ENCODE measurements around the gene MCUB.
A peak's percentile ranks its signal among the peaks of the same experiment; 100 is the strongest.

Gene MCUB

GRCh38 chr4:109574443-109574850 is 14.4 kb downstream of the MCUB start (continued):
- no peak for TF ChIP-seq ZNF529 (tag by site-specific recombination; IDR thresholded peaks at IDR 0.05; ENCODE audit: insufficient replicate concordance)
- no peak for TF ChIP-seq ZNF768 (tag by site-specific recombination; IDR thresholded peaks at IDR 0.05)
- no peak for TF ChIP-seq ZNF785 (tag by site-specific recombination; IDR thresholded peaks at IDR 0.05)
- no peak for TF ChIP-seq ZNF280D (tag by site-specific recombination; IDR thresholded peaks at IDR 0.05)
- peak; percentile 42 for TF ChIP-seq SETDB1 (IDR thresholded peaks at IDR 0.05; ENCODE audit: insufficient read length, low read length)
- TF ChIP-seq ZNF19 (tag by site-specific recombination; IDR thresholded peaks at IDR 0.05; ENCODE audit: low read depth), result no peak
- TF ChIP-seq ZNF626 (tag by site-specific recombination; IDR thresholded peaks at IDR 0.05), result no peak
- no peak for TF ChIP-seq ZBTB21 (tag by site-specific recombination; IDR thresholded peaks at IDR 0.05)

- no peak overlapping the region for H3K27ac ChIP-seq (ENCODE audit: extremely low read depth, low read depth, low read length)
- H3K4me1 ChIP-seq (ENCODE audit: control insufficient read depth, insufficient read depth, low read length), result peaks cover 6% of the 10 kb centered on the region; the same call in 1 of the 2 replicates
- no peak for TF ChIP-seq ZNF626 (tag by site-specific recombination; IDR thresholded peaks at IDR 0.05)
- TF ChIP-seq SP7 (tag by site-specific recombination; IDR thresholded peaks at IDR 0.05), result peak; percentile 95
- no peak for TF ChIP-seq ZNF624 (tag by site-specific recombination; IDR thresholded peaks at IDR 0.05)
- peak; percentile 89 for TF ChIP-seq PRDM6 (tag by site-specific recombination; IDR thresholded peaks at IDR 0.05)
- TF ChIP-seq SCRT2 (tag by site-specific recombination; IDR thresholded peaks at IDR 0.05), result peak; percentile 93
- TF ChIP-seq OSR2 (tag by site-specific recombination; IDR thresholded peaks at IDR 0.05), result peak; percentile 63
- no peak for TF ChIP-seq KLF1 (tag by site-specific recombination; IDR thresholded peaks at IDR 0.05)
- peak; percentile 57 for TF ChIP-seq WT1 (tag by site-specific recombination; IDR thresholded peaks at IDR 0.05)
- TF ChIP-seq SCRT1 (tag by site-specific recombination; IDR thresholded peaks at IDR 0.05; ENCODE audit: borderline replicate concordance), result peak; percentile 80
- TF ChIP-seq ZEB2 (tag by site-specific recombination; IDR thresholded peaks at IDR 0.05), result no peak
- TF ChIP-seq PRDM4 (tag by site-specific recombination; IDR thresholded peaks at IDR 0.05), result no peak
- no peak for TF ChIP-seq ZNF830 (tag by site-specific recombination; IDR thresholded peaks at IDR 0.05; ENCODE audit: low read depth)
- peak; percentile 42; the same call in 1 of the 2 replicates for TF ChIP-seq TSHZ1 (tag by site-specific recombination; IDR thresholded peaks at IDR 0.05; ENCODE audit: borderline replicate concordance)
- peak; percentile 35; the same call in 1 of the 2 replicates for TF ChIP-seq FEZF1 (tag by site-specific recombination; IDR thresholded peaks at IDR 0.05)
- TF ChIP-seq ZNF843 (tag by site-specific recombination; IDR thresholded peaks at IDR 0.05), result no peak; the same call in 1 of the 2 replicates
- TF ChIP-seq ZNF366 (tag by site-specific recombination; conservative IDR thresholded peaks at IDR 0.05), result peak; percentile 69
- TF ChIP-seq SETDB1 (IDR thresholded peaks at IDR 0.05; ENCODE audit: insufficient read length, low read length), result no peak
- H3K9me3 ChIP-seq (ENCODE audit: control insufficient read depth, insufficient read depth, low read depth, low read length), result no peaks in the 10 kb centered on the region
- CTCF ChIA-PET, result interaction anchor here (1.5 kb wide), 1 partner anchor 153 kb away, joined by 5 read pairs; no protein-coding TSS in a partner anchor
- POLR2A ChIA-PET, result no interaction called here
- no peaks in the 10 kb centered on the region for H3K36me3 ChIP-seq (ENCODE audit: control insufficient read depth in 2 of 2, insufficient read depth in 1 of 2, low read length in 2 of 2)
- no peak overlapping the region for H3K4me3 ChIP-seq (ENCODE audit: low read depth, low read length)
Measured at GRCh38 chr4:109574931-109575804, 15.1 kb downstream of the MCUB start.
